ENCODE measurements around the gene FAM180B.

The FAM180B gene

DNA sequence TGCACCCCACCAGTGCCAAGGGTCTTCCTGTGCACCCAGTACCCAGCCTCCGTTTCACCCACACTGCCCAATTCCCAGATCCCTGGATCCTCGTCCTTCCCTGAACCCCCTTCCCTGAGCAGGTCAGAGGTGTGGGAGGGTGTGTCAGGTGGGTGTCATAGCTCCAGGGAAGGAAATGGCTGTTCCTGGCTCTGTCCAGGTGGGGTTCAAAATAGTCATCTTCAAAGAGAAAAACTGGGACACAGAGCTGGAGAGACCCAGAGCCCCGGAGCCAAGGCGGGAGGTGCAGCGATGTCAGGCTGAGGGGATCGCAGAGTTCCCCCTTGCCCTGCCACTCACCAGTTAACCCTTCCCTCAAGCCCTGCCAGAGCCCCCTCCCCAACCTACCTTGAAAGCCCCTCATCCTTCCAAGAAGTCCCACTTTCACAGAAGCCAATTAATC is 7.0 kb downstream of the FAM180B start:
- no peak for TF ChIP-seq TOX (CRISPR knock-in tag; IDR thresholded peaks at IDR 0.05; ENCODE audit: borderline replicate concordance)
- TF ChIP-seq CSDC2 (CRISPR knock-in tag; IDR thresholded peaks at IDR 0.05), result no peak
- TF ChIP-seq BACH2 (CRISPR knock-in tag; IDR thresholded peaks at IDR 0.05; ENCODE audit: borderline replicate concordance), result no peak
- no peak for TF ChIP-seq PPARA (CRISPR knock-in tag; IDR thresholded peaks at IDR 0.05; ENCODE audit: borderline replicate concordance)
- no peak for TF ChIP-seq ZC3H10 (CRISPR knock-in tag; IDR thresholded peaks at IDR 0.05)
- TF ChIP-seq ZNF70 (CRISPR knock-in tag; IDR thresholded peaks at IDR 0.05), result no peak
- TF ChIP-seq ZFP30 (CRISPR knock-in tag; IDR thresholded peaks at IDR 0.05), result no peak
- TF ChIP-seq ARNTL (CRISPR knock-in tag; IDR thresholded peaks at IDR 0.05; ENCODE audit: borderline replicate concordance, low read depth), result no peak
- no peak for TF ChIP-seq ZNF565 (CRISPR knock-in tag; conservative IDR thresholded peaks at IDR 0.05; ENCODE audit: low read depth)
- TF ChIP-seq, protein P1, sequence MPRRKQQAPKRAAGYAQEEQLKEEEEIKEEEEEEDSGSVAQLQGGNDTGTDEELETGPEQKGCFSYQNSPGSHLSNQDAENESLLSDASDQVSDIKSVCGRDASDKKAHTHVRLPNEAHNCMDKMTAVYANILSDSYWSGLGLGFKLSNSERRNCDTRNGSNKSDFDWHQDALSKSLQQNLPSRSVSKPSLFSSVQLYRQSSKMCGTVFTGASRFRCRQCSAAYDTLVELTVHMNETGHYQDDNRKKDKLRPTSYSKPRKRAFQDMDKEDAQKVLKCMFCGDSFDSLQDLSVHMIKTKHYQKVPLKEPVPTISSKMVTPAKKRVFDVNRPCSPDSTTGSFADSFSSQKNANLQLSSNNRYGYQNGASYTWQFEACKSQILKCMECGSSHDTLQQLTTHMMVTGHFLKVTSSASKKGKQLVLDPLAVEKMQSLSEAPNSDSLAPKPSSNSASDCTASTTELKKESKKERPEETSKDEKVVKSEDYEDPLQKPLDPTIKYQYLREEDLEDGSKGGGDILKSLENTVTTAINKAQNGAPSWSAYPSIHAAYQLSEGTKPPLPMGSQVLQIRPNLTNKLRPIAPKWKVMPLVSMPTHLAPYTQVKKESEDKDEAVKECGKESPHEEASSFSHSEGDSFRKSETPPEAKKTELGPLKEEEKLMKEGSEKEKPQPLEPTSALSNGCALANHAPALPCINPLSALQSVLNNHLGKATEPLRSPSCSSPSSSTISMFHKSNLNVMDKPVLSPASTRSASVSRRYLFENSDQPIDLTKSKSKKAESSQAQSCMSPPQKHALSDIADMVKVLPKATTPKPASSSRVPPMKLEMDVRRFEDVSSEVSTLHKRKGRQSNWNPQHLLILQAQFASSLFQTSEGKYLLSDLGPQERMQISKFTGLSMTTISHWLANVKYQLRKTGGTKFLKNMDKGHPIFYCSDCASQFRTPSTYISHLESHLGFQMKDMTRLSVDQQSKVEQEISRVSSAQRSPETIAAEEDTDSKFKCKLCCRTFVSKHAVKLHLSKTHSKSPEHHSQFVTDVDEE (CRISPR knock-in tag; IDR thresholded peaks at IDR 0.05), result no peak
- no peak for TF ChIP-seq ISL1 (CRISPR knock-in tag; IDR thresholded peaks at IDR 0.05)
- no peak for TF ChIP-seq SNAI2 (CRISPR knock-in tag; IDR thresholded peaks at IDR 0.05)
- TF ChIP-seq, protein P2, sequence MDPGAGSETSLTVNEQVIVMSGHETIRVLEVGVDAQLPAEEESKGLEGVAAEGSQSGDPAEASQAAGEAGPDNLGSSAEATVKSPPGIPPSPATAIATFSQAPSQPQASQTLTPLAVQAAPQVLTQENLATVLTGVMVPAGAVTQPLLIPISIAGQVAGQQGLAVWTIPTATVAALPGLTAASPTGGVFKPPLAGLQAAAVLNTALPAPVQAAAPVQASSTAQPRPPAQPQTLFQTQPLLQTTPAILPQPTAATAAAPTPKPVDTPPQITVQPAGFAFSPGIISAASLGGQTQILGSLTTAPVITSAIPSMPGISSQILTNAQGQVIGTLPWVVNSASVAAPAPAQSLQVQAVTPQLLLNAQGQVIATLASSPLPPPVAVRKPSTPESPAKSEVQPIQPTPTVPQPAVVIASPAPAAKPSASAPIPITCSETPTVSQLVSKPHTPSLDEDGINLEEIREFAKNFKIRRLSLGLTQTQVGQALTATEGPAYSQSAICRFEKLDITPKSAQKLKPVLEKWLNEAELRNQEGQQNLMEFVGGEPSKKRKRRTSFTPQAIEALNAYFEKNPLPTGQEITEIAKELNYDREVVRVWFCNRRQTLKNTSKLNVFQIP (CRISPR knock-in tag; IDR thresholded peaks at IDR 0.05; ENCODE audit: borderline replicate concordance, low read depth), result no peak
- TF ChIP-seq, protein P3, sequence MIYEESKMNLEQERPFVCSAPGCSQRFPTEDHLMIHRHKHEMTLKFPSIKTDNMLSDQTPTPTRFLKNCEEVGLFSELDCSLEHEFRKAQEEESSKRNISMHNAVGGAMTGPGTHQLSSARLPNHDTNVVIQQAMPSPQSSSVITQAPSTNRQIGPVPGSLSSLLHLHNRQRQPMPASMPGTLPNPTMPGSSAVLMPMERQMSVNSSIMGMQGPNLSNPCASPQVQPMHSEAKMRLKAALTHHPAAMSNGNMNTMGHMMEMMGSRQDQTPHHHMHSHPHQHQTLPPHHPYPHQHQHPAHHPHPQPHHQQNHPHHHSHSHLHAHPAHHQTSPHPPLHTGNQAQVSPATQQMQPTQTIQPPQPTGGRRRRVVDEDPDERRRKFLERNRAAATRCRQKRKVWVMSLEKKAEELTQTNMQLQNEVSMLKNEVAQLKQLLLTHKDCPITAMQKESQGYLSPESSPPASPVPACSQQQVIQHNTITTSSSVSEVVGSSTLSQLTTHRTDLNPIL (CRISPR knock-in tag; IDR thresholded peaks at IDR 0.05; ENCODE audit: low read depth), result no peak
- no peak for TF ChIP-seq OSR1 (CRISPR knock-in tag; IDR thresholded peaks at IDR 0.05)
- TF ChIP-seq ESRRG (CRISPR knock-in tag; IDR thresholded peaks at IDR 0.05), result no peak
- TF ChIP-seq, protein P4, sequence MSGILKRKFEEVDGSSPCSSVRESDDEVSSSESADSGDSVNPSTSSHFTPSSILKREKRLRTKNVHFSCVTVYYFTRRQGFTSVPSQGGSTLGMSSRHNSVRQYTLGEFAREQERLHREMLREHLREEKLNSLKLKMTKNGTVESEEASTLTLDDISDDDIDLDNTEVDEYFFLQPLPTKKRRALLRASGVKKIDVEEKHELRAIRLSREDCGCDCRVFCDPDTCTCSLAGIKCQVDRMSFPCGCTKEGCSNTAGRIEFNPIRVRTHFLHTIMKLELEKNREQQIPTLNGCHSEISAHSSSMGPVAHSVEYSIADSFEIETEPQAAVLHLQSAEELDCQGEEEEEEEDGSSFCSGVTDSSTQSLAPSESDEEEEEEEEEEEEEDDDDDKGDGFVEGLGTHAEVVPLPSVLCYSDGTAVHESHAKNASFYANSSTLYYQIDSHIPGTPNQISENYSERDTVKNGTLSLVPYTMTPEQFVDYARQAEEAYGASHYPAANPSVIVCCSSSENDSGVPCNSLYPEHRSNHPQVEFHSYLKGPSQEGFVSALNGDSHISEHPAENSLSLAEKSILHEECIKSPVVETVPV (CRISPR knock-in tag; IDR thresholded peaks at IDR 0.05), result no peak
- no peak for TF ChIP-seq TCF4 (CRISPR knock-in tag; IDR thresholded peaks at IDR 0.05; ENCODE audit: borderline replicate concordance)
- TF ChIP-seq ZFP3 (CRISPR knock-in tag; IDR thresholded peaks at IDR 0.05), result no peak
- peak; percentile 9; the same call in 1 of the 3 replicates for ATAC-seq

DNA sequence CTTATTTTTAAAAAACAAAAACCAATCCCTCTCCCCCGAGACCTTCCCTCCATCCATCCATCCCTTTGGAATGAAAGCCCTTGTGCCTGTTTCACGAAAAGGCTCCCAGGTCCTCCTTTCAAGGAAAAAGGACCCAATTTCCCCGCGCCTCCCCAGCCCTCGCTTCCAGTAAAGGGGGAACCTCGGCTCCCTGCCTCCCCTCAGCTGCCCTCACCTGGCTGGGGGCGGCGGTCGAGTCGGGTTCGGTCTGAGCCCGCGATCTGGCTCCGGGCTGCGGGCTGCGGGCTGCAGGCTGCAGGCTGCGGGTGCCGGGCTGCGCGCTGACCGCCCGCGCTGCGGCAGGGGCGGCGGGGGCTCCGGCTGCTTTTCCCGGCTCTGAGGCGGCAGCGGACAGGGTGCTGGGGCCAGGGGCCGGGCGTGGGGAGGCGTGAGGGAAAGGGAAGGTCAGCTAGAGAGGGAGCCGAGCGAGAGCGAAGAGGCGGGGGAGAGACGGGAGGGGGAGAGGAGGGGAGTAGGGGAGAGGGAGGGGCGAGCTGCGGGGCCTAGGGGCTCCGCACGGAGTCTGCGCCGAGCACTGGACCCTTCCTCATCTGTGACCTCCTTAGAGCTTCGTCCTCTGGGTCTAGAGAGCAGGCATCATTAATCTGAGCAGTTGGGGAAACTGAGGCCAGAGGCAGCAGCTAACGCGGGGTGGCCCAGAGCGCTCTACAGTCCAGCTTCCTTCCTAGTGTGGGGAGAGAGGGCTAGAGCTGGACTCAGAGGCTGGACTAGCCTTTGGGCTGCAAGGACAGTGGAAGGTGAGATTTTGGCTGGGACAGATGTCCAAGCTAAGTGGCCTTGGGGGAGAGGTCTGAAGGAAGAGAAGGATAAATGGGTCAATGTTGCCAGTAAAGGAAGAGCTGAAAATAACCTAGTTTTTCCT is 7.7 kb downstream of the FAM180B start, which contains the start of gene C1QTNF4:
Gene C1QTNF4 (minus strand): TSS at position 478 of the 922 bp plus-strand sequence. CDS start 3,601 bp downstream, outside the sequence.
- peak; percentile 70 for ATAC-seq
- TF ChIP-seq BACH2 (CRISPR knock-in tag; IDR thresholded peaks at IDR 0.05; ENCODE audit: borderline replicate concordance), result no peak
- no peak for TF ChIP-seq ZNF565 (CRISPR knock-in tag; conservative IDR thresholded peaks at IDR 0.05; ENCODE audit: low read depth)

DNA sequence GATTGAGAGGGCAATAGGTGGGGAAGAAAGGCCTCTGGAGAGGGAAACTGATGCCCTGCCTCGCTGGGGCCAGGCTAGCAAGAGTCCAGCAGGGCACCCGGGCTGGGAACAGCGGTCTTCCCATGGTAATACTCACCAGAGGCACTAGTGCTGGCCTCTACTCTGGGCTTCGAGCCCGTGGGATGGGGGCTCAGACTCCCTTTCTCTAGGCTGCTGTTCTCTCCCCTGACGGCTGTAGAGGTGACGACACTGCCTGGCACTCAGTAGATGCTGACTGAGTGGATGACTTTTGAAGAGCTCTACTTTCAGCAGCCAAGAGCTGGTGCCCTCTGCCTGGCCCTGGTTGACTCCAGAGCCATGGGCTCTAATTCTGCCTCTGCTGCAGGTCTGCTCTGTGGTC is 8.6 kb downstream of the FAM180B start:
- peak; percentile 8; the same call in 2 of the 3 replicates for ATAC-seq
- TF ChIP-seq ZC3H10 (CRISPR knock-in tag; IDR thresholded peaks at IDR 0.05) (no peak), OSR1 (CRISPR knock-in tag; IDR thresholded peaks at IDR 0.05) (no peak), SNAI2 (CRISPR knock-in tag; IDR thresholded peaks at IDR 0.05) (no peak), BACH2 (CRISPR knock-in tag; IDR thresholded peaks at IDR 0.05; ENCODE audit: borderline replicate concordance) (no peak), CSDC2 (CRISPR knock-in tag; IDR thresholded peaks at IDR 0.05) (no peak), ZNF70 (CRISPR knock-in tag; IDR thresholded peaks at IDR 0.05) (no peak), ZFP3 (CRISPR knock-in tag; IDR thresholded peaks at IDR 0.05) (no peak)
- TF ChIP-seq, protein P3 (CRISPR knock-in tag; IDR thresholded peaks at IDR 0.05; ENCODE audit: low read depth), result no peak
- TF ChIP-seq, protein P4 (CRISPR knock-in tag; IDR thresholded peaks at IDR 0.05), result no peak
- TF ChIP-seq, protein P5, sequence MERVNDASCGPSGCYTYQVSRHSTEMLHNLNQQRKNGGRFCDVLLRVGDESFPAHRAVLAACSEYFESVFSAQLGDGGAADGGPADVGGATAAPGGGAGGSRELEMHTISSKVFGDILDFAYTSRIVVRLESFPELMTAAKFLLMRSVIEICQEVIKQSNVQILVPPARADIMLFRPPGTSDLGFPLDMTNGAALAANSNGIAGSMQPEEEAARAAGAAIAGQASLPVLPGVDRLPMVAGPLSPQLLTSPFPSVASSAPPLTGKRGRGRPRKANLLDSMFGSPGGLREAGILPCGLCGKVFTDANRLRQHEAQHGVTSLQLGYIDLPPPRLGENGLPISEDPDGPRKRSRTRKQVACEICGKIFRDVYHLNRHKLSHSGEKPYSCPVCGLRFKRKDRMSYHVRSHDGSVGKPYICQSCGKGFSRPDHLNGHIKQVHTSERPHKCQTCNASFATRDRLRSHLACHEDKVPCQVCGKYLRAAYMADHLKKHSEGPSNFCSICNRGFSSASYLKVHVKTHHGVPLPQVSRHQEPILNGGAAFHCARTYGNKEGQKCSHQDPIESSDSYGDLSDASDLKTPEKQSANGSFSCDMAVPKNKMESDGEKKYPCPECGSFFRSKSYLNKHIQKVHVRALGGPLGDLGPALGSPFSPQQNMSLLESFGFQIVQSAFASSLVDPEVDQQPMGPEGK (CRISPR knock-in tag; IDR thresholded peaks at IDR 0.05; ENCODE audit: borderline replicate concordance), result no peak
- TF ChIP-seq, protein P2 (CRISPR knock-in tag; IDR thresholded peaks at IDR 0.05; ENCODE audit: borderline replicate concordance, low read depth), result no peak

Measured in SK-N-SH treated with all-trans-retinoic acid at 6 μM for 48 hours (cell line).